Measurements from ENCODE around the gene GRIN2D. TPM values are rescaled to one million over a fixed set of nuclear protein-coding genes. Genes with fewer than 3 reads are reported as not detected.

The GRIN2D gene
- total RNA-seq, 1 experiment from 2014 or later = 23.0 TPM

DNA sequence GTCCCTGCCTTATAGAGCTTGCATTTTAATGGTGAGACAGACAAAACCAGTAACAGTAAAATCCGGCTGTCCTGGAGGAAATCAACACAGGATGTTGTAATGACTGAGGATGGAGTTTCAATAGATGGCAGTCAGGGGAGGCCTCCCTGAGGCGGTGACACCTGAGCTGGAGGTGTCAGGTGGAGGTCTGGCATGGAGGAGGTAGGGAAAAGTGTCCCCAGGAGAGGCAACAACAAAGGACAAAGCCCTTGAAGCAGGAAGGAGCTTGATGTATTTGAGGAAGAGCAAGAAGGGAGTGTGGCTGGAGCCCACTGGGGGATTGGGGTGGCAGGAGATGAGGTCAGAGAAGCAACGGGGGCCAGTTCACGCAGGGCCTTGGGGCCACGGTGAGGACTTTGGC is 7.8 kb downstream of the GRIN2D start:
- Mint-ChIP-seq H3K36me3 (peaks cover 11% of the 10 kb centered on the region), H3K27me3 (ENCODE audit: low read depth) (peaks cover 18% of the 10 kb centered on the region), H3K9me3 (no peaks in the 10 kb centered on the region), H3K27ac (peak overlapping the region; percentile 100), H3K4me1 (peaks cover 63% of the 10 kb centered on the region), H3K4me3 (peak overlapping the region; percentile 73)
- ChIA-PET POLR2A (interaction anchor here (1.1 to 3.0 kb wide), 4 partner anchors 10 to 45 kb away, joined by 3 to 27 read pairs (median 10); partner anchors contain the start of genes GRWD1 and KDELR1), CTCF (interaction anchor here (0.7 to 6.0 kb wide), 10 partner anchors 10 to 441 kb away, joined by 3 to 92 read pairs (median 4); partner anchors contain the start of gene KDELR1)
- no peak for TF ChIP-seq ELF4 (CRISPR knock-in tag; IDR thresholded peaks at IDR 0.05; ENCODE audit: low read depth)
- TF ChIP-seq CREM (CRISPR knock-in tag; IDR thresholded peaks at IDR 0.05) = no peak
- TF ChIP-seq, protein P1, sequence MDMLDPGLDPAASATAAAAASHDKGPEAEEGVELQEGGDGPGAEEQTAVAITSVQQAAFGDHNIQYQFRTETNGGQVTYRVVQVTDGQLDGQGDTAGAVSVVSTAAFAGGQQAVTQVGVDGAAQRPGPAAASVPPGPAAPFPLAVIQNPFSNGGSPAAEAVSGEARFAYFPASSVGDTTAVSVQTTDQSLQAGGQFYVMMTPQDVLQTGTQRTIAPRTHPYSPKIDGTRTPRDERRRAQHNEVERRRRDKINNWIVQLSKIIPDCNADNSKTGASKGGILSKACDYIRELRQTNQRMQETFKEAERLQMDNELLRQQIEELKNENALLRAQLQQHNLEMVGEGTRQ (CRISPR knock-in tag; IDR thresholded peaks at IDR 0.05) = 0 out of 2 replicates have a peak, but pooled peaks have one; percentile 30
- peak; percentile 41; the same call in 1 of the 2 replicates for TF ChIP-seq PRRX2 (CRISPR knock-in tag; IDR thresholded peaks at IDR 0.05)
- TF ChIP-seq, protein P2, sequence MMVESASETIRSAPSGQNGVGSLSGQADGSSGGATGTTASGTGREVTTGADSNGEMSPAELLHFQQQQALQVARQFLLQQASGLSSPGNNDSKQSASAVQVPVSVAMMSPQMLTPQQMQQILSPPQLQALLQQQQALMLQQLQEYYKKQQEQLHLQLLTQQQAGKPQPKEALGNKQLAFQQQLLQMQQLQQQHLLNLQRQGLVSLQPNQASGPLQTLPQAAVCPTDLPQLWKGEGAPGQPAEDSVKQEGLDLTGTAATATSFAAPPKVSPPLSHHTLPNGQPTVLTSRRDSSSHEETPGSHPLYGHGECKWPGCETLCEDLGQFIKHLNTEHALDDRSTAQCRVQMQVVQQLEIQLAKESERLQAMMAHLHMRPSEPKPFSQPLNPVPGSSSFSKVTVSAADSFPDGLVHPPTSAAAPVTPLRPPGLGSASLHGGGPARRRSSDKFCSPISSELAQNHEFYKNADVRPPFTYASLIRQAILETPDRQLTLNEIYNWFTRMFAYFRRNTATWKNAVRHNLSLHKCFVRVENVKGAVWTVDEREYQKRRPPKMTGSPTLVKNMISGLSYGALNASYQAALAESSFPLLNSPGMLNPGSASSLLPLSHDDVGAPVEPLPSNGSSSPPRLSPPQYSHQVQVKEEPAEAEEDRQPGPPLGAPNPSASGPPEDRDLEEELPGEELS (CRISPR knock-in tag; IDR thresholded peaks at IDR 0.05) = no peak
- TF ChIP-seq, protein P3, sequence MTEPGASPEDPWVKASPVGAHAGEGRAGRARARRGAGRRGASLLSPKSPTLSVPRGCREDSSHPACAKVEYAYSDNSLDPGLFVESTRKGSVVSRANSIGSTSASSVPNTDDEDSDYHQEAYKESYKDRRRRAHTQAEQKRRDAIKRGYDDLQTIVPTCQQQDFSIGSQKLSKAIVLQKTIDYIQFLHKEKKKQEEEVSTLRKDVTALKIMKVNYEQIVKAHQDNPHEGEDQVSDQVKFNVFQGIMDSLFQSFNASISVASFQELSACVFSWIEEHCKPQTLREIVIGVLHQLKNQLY (CRISPR knock-in tag; IDR thresholded peaks at IDR 0.05) = no peak
- no peak for TF ChIP-seq CREB1 (CRISPR knock-in tag; IDR thresholded peaks at IDR 0.05)
- no peak for TF ChIP-seq TEAD4 (CRISPR knock-in tag; IDR thresholded peaks at IDR 0.05)
- TF ChIP-seq USF1 (CRISPR knock-in tag; IDR thresholded peaks at IDR 0.05) = no peak
- peak; percentile 47; the same call in 1 of the 2 replicates for TF ChIP-seq FOXK1 (CRISPR knock-in tag; IDR thresholded peaks at IDR 0.05)
- TF ChIP-seq, protein P4, sequence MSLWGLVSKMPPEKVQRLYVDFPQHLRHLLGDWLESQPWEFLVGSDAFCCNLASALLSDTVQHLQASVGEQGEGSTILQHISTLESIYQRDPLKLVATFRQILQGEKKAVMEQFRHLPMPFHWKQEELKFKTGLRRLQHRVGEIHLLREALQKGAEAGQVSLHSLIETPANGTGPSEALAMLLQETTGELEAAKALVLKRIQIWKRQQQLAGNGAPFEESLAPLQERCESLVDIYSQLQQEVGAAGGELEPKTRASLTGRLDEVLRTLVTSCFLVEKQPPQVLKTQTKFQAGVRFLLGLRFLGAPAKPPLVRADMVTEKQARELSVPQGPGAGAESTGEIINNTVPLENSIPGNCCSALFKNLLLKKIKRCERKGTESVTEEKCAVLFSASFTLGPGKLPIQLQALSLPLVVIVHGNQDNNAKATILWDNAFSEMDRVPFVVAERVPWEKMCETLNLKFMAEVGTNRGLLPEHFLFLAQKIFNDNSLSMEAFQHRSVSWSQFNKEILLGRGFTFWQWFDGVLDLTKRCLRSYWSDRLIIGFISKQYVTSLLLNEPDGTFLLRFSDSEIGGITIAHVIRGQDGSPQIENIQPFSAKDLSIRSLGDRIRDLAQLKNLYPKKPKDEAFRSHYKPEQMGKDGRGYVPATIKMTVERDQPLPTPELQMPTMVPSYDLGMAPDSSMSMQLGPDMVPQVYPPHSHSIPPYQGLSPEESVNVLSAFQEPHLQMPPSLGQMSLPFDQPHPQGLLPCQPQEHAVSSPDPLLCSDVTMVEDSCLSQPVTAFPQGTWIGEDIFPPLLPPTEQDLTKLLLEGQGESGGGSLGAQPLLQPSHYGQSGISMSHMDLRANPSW (CRISPR knock-in tag; conservative IDR thresholded peaks at IDR 0.05; ENCODE audit: low read depth) = no peak
- ATAC-seq (no peak), DNase-seq (ENCODE audit: low spot score) (peak; percentile 38)

GRCh38 chr19:48403606-48404005 is 10.1 kb downstream of the GRIN2D start:
- H3K4me3 Mint-ChIP-seq = no peak overlapping the region
- TF ChIP-seq, protein P1 (CRISPR knock-in tag; IDR thresholded peaks at IDR 0.05) = 0 out of 2 replicates have a peak, but pooled peaks have one; percentile 11
- TF ChIP-seq ZNF396 (CRISPR knock-in tag; IDR thresholded peaks at IDR 0.05; ENCODE audit: borderline replicate concordance) = no peak
- H3K27me3 Mint-ChIP-seq (ENCODE audit: low read depth) = no peaks in the 10 kb centered on the region; the same call in 1 of the 2 replicates
- peak; percentile 33 for ATAC-seq
- ChIA-PET POLR2A (interaction anchor here (0.6 to 2.0 kb wide), 4 partner anchors 8 to 73 kb away, joined by 3 to 6 read pairs (median 4); partner anchors contain the start of genes SYNGR4 and TMEM143), CTCF (interaction anchor here (0.6 to 6.0 kb wide), 10 partner anchors 10 to 181 kb away, joined by 3 to 92 read pairs (median 3); partner anchors contain the start of genes GRIN2D, KDELR1, SYNGR4 and TMEM143)
- H3K27ac Mint-ChIP-seq = peak overlapping the region; percentile 96
- peaks cover 56% of the 10 kb centered on the region for H3K4me1 Mint-ChIP-seq
- H3K36me3 Mint-ChIP-seq = peaks cover 21% of the 10 kb centered on the region
- peak; percentile 71 for DNase-seq (ENCODE audit: low spot score)
- peaks cover 4% of the 10 kb centered on the region for H3K9me3 Mint-ChIP-seq
